WTC11 (cell line): ENCODE data around the gene M6PR. TPM values are rescaled to one million over a fixed set of nuclear protein-coding genes. Genes with fewer than 3 reads are reported as not detected.

Experiments used
- ATAC-seq: fragments of 200-7000 bp; cut with Tn5 transposase; 2 replicates; pipeline ENCODE4 v1.10.0; 2021; ENCODE audit warnings: mild to moderate bottlenecking, moderate library complexity
- CTCF ChIA-PET: fragments of 300-600 bp; sonication (Branson Sonifier 250); formaldehyde crosslinking; loops from one replicate; lab custom pipeline; 2021; ENCODE audit warnings: antibody characterized with exemption; lab: Charles Lee
- POLR2A ChIA-PET: fragments of 350-600 bp; sonication (Branson Sonifier 250); formaldehyde crosslinking; loops from one replicate; lab custom pipeline; 2021; ENCODE audit warnings: antibody characterized with exemption; lab: Charles Lee
- DNase-seq: peaks from one replicate; pipeline ENCODE4 v3.0.0; 2021; ENCODE audit warnings: low spot score
- H3K27ac Mint-ChIP-seq: 2 replicates; pipeline ENCODE4 v1.8.0; 2021; ENCODE audit warnings: mixed read lengths
- H3K27me3 Mint-ChIP-seq: 2 replicates; pipeline ENCODE4 v1.8.0; 2021; ENCODE audit warnings: low read depth, mild to moderate bottlenecking, moderate library complexity, mixed read lengths
- H3K36me3 Mint-ChIP-seq: 2 replicates; pipeline ENCODE4 v1.8.0; 2021; ENCODE audit warnings: mixed read lengths
- H3K4me1 Mint-ChIP-seq: 2 replicates; pipeline ENCODE4 v1.8.0; 2022; ENCODE audit warnings: mixed read lengths
- H3K4me3 Mint-ChIP-seq: 2 replicates; pipeline ENCODE4 v1.8.0; 2021; ENCODE audit warnings: mild to moderate bottlenecking, moderate library complexity, mixed read lengths
- H3K9me3 Mint-ChIP-seq: 2 replicates; pipeline ENCODE4 v1.8.0; 2021; ENCODE audit warnings: mixed read lengths
- ATF3 ChIP-seq: sonication (generic); formaldehyde crosslinking; conservative IDR thresholded peaks from 2 replicates; pipeline ENCODE4 v1.8.1; 2022; ENCODE audit warnings: mild to moderate bottlenecking, missing genetic modification reagents
- ETV6 ChIP-seq: sonication (generic); formaldehyde crosslinking; IDR thresholded peaks from 2 replicates; pipeline ENCODE4 v1.8.1; 2022; ENCODE audit warnings: mild to moderate bottlenecking, missing genetic modification reagents
- FOXJ3 ChIP-seq: sonication (generic); formaldehyde crosslinking; IDR thresholded peaks from 2 replicates; pipeline ENCODE4 v1.9.0; 2021; ENCODE audit warnings: missing genetic modification reagents, mild to moderate bottlenecking, borderline replicate concordance
- FOXP1 ChIP-seq: sonication (generic); formaldehyde crosslinking; IDR thresholded peaks from 2 replicates; pipeline ENCODE4 v1.8.0; 2022; ENCODE audit warnings: missing genetic modification reagents, mild to moderate bottlenecking, moderate library complexity, borderline replicate concordance
- IRF1 ChIP-seq: sonication (generic); formaldehyde crosslinking; IDR thresholded peaks from 2 replicates; pipeline ENCODE4 v1.8.0; 2023; ENCODE audit warnings: missing genetic modification reagents
- IRF2 ChIP-seq: sonication (generic); formaldehyde crosslinking; IDR thresholded peaks from 2 replicates; pipeline ENCODE4 v1.8.0; 2022; ENCODE audit warnings: low read depth, missing genetic modification reagents, borderline replicate concordance
- KAT7 ChIP-seq: sonication (generic); formaldehyde crosslinking; IDR thresholded peaks from 2 replicates; pipeline ENCODE4 v1.8.1; 2023; ENCODE audit warnings: missing genetic modification reagents, mild to moderate bottlenecking, borderline replicate concordance
- MAX ChIP-seq: sonication (generic); formaldehyde crosslinking; IDR thresholded peaks from 2 replicates; pipeline ENCODE4 v1.8.0; 2022; ENCODE audit warnings: mild to moderate bottlenecking, missing genetic modification reagents
- PRRX2 ChIP-seq: fragments of 250-450 bp; sonication (Bioruptor Pico); IDR thresholded peaks from 2 replicates; pipeline ENCODE4 v1.8.0; 2021; ENCODE audit warnings: mild to moderate bottlenecking
- TEAD4 ChIP-seq: sonication (generic); formaldehyde crosslinking; IDR thresholded peaks from 2 replicates; pipeline ENCODE4 v1.8.0; 2022; ENCODE audit warnings: mild to moderate bottlenecking, missing genetic modification reagents
- ZNF138 ChIP-seq: sonication (generic); formaldehyde crosslinking; conservative IDR thresholded peaks from 2 replicates; pipeline ENCODE4 v1.8.1; 2022; ENCODE audit warnings: mild to moderate bottlenecking, moderate library complexity, missing genetic modification reagents
- ZNF232 ChIP-seq: sonication (generic); formaldehyde crosslinking; IDR thresholded peaks from 2 replicates; pipeline ENCODE4 v1.8.0; 2022; ENCODE audit warnings: mild to moderate bottlenecking, missing genetic modification reagents
- ZNF423 ChIP-seq: fragments of 250-450 bp; sonication (Bioruptor Pico); IDR thresholded peaks from 2 replicates; pipeline ENCODE4 v2.1.2; 2022; ENCODE audit warnings: mild to moderate bottlenecking, moderate library complexity
- total RNA-seq: library from RNA; stranded (reverse); gene quantifications from 3 replicates; pipeline ENCODE4 v1.2.3, GENCODE V29; 2021
- TF ChIP-seq, protein P1 (sequence below): fragments of 200-600 bp; IDR thresholded peaks from 2 replicates; pipeline ENCODE4 v1.8.0; 2022; ENCODE audit warnings: antibody characterized with exemption
- TF ChIP-seq, protein P2 (sequence below): sonication (generic); formaldehyde crosslinking; IDR thresholded peaks from 2 replicates; pipeline ENCODE4 v1.8.1; 2022; ENCODE audit warnings: mild to moderate bottlenecking, moderate library complexity, missing genetic modification reagents
- TF ChIP-seq, protein P3 (sequence below): fragments of 250-450 bp; sonication (Bioruptor Pico); IDR thresholded peaks from 2 replicates; pipeline ENCODE4 v1.8.0; 2021; ENCODE audit warnings: mild to moderate bottlenecking
- TF ChIP-seq, protein P4 (sequence below): sonication (generic); formaldehyde crosslinking; IDR thresholded peaks from 2 replicates; pipeline ENCODE4 v1.8.1; 2023; ENCODE audit warnings: mild to moderate bottlenecking, missing genetic modification reagents, moderate library complexity
- TF ChIP-seq, protein P5 (sequence below): fragments of 250-450 bp; sonication (Bioruptor Pico); IDR thresholded peaks from 2 replicates; pipeline ENCODE4 v1.9.0; 2021; ENCODE audit warnings: mild to moderate bottlenecking, borderline replicate concordance
- TF ChIP-seq, protein P6 (sequence below): sonication (generic); formaldehyde crosslinking; IDR thresholded peaks from 2 replicates; pipeline ENCODE4 v1.8.1; 2022; ENCODE audit warnings: mild to moderate bottlenecking, missing genetic modification reagents, moderate library complexity, borderline replicate concordance

Gene M6PR
- total RNA-seq, 1 experiment from 2014 or later: 139 TPM

GRCh38 chr12:8993827-8994226, 44.4 kb upstream of the M6PR start (continued):
- TF ChIP-seq, protein P1, sequence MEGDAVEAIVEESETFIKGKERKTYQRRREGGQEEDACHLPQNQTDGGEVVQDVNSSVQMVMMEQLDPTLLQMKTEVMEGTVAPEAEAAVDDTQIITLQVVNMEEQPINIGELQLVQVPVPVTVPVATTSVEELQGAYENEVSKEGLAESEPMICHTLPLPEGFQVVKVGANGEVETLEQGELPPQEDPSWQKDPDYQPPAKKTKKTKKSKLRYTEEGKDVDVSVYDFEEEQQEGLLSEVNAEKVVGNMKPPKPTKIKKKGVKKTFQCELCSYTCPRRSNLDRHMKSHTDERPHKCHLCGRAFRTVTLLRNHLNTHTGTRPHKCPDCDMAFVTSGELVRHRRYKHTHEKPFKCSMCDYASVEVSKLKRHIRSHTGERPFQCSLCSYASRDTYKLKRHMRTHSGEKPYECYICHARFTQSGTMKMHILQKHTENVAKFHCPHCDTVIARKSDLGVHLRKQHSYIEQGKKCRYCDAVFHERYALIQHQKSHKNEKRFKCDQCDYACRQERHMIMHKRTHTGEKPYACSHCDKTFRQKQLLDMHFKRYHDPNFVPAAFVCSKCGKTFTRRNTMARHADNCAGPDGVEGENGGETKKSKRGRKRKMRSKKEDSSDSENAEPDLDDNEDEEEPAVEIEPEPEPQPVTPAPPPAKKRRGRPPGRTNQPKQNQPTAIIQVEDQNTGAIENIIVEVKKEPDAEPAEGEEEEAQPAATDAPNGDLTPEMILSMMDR: no peak
- no peak for TF ChIP-seq FOXJ3 (CRISPR knock-in tag)

- Mint-ChIP-seq H3K4me3 (no peak overlapping the region), H3K9me3 (no peaks in the 10 kb centered on the region), H3K4me1 (peaks cover 2% of the 10 kb centered on the region), H3K27ac (no peak overlapping the region), H3K36me3 (no peaks in the 10 kb centered on the region), H3K27me3 (no peaks in the 10 kb centered on the region)
- POLR2A ChIA-PET: no interaction called here
- no peak for DNase-seq
- TF ChIP-seq ATF3 (CRISPR knock-in tag): no peak
- ATAC-seq: no peak
- CTCF ChIA-PET: interaction anchor here (0.8 kb wide), 1 partner anchor 16 kb away, joined by 3 read pairs; no protein-coding TSS in a partner anchor
Observed at GRCh38 chr12:8991371-8992345, 42.2 kb upstream of the M6PR start.

DNA sequence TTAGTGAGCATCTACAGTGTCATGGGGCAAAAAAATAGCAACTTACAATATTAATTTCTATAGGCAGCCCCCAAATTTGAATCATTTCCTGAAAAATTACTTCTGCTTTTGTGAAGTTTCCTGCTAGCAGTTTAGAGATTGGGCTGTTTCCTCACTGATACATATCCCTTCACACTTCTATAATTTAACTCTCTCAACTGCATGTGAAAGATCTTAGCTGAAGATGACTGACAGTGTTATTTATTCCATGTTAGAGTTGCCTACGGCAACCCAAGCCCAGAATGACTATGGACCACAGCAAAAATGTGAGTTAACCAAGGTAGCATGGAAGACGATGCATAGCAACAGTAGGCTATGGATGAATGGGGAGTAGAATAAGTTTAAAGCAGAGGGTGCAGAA, 40.0 kb upstream of the M6PR start, which contains the start of gene KLRG1:
Gene KLRG1 (plus strand): TSS at position 134 of the 400 bp plus-strand sequence. CDS start 90 bp downstream, at position 224.
- CTCF ChIA-PET: no interaction called here
- no peaks in the 10 kb centered on the region for H3K4me1 Mint-ChIP-seq
- TF ChIP-seq, protein P2, sequence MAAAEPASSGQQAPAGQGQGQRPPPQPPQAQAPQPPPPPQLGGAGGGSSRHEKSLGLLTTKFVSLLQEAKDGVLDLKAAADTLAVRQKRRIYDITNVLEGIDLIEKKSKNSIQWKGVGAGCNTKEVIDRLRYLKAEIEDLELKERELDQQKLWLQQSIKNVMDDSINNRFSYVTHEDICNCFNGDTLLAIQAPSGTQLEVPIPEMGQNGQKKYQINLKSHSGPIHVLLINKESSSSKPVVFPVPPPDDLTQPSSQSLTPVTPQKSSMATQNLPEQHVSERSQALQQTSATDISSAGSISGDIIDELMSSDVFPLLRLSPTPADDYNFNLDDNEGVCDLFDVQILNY (CRISPR knock-in tag): no peak
- no peak for TF ChIP-seq ZNF138
- TF ChIP-seq ETV6 (CRISPR knock-in tag): no peak
- TF ChIP-seq, protein P3, sequence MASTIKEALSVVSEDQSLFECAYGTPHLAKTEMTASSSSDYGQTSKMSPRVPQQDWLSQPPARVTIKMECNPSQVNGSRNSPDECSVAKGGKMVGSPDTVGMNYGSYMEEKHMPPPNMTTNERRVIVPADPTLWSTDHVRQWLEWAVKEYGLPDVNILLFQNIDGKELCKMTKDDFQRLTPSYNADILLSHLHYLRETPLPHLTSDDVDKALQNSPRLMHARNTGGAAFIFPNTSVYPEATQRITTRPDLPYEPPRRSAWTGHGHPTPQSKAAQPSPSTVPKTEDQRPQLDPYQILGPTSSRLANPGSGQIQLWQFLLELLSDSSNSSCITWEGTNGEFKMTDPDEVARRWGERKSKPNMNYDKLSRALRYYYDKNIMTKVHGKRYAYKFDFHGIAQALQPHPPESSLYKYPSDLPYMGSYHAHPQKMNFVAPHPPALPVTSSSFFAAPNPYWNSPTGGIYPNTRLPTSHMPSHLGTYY (CRISPR knock-in tag): no peak
- TF ChIP-seq, protein P4, sequence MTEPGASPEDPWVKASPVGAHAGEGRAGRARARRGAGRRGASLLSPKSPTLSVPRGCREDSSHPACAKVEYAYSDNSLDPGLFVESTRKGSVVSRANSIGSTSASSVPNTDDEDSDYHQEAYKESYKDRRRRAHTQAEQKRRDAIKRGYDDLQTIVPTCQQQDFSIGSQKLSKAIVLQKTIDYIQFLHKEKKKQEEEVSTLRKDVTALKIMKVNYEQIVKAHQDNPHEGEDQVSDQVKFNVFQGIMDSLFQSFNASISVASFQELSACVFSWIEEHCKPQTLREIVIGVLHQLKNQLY (CRISPR knock-in tag): no peak
- TF ChIP-seq ZNF232 (CRISPR knock-in tag): no peak
- TF ChIP-seq ZNF423 (CRISPR knock-in tag): no peak
- TF ChIP-seq IRF1: no peak
- no peak for TF ChIP-seq KAT7 (CRISPR knock-in tag)
- no peak for TF ChIP-seq MAX (CRISPR knock-in tag)
- TF ChIP-seq FOXP1 (CRISPR knock-in tag): no peak
- TF ChIP-seq PRRX2 (CRISPR knock-in tag): no peak
- TF ChIP-seq, protein P5, sequence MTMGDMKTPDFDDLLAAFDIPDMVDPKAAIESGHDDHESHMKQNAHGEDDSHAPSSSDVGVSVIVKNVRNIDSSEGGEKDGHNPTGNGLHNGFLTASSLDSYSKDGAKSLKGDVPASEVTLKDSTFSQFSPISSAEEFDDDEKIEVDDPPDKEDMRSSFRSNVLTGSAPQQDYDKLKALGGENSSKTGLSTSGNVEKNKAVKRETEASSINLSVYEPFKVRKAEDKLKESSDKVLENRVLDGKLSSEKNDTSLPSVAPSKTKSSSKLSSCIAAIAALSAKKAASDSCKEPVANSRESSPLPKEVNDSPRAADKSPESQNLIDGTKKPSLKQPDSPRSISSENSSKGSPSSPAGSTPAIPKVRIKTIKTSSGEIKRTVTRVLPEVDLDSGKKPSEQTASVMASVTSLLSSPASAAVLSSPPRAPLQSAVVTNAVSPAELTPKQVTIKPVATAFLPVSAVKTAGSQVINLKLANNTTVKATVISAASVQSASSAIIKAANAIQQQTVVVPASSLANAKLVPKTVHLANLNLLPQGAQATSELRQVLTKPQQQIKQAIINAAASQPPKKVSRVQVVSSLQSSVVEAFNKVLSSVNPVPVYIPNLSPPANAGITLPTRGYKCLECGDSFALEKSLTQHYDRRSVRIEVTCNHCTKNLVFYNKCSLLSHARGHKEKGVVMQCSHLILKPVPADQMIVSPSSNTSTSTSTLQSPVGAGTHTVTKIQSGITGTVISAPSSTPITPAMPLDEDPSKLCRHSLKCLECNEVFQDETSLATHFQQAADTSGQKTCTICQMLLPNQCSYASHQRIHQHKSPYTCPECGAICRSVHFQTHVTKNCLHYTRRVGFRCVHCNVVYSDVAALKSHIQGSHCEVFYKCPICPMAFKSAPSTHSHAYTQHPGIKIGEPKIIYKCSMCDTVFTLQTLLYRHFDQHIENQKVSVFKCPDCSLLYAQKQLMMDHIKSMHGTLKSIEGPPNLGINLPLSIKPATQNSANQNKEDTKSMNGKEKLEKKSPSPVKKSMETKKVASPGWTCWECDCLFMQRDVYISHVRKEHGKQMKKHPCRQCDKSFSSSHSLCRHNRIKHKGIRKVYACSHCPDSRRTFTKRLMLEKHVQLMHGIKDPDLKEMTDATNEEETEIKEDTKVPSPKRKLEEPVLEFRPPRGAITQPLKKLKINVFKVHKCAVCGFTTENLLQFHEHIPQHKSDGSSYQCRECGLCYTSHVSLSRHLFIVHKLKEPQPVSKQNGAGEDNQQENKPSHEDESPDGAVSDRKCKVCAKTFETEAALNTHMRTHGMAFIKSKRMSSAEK (CRISPR knock-in tag): no peak
- TF ChIP-seq TEAD4: no peak
- TF ChIP-seq, protein P6, sequence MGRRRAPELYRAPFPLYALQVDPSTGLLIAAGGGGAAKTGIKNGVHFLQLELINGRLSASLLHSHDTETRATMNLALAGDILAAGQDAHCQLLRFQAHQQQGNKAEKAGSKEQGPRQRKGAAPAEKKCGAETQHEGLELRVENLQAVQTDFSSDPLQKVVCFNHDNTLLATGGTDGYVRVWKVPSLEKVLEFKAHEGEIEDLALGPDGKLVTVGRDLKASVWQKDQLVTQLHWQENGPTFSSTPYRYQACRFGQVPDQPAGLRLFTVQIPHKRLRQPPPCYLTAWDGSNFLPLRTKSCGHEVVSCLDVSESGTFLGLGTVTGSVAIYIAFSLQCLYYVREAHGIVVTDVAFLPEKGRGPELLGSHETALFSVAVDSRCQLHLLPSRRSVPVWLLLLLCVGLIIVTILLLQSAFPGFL (CRISPR knock-in tag): no peak
- no peak for TF ChIP-seq IRF2 (CRISPR knock-in tag)
- TF ChIP-seq, all 79 proteins: peak for 0
- ATAC-seq (no peak), DNase-seq (no peak)
- H3K4me3 Mint-ChIP-seq: no peak within 1 kb of the TSS
- no peaks in the 10 kb centered on the region for H3K27me3 Mint-ChIP-seq
- no peak within 1 kb of the TSS for H3K27ac Mint-ChIP-seq
- POLR2A ChIA-PET: no interaction called here
- H3K36me3 Mint-ChIP-seq: no peaks in the 10 kb centered on the region
- H3K9me3 Mint-ChIP-seq: no peaks in the 10 kb centered on the region
